ENCODE data around the gene LRRN2.

Gene LRRN2

DNA sequence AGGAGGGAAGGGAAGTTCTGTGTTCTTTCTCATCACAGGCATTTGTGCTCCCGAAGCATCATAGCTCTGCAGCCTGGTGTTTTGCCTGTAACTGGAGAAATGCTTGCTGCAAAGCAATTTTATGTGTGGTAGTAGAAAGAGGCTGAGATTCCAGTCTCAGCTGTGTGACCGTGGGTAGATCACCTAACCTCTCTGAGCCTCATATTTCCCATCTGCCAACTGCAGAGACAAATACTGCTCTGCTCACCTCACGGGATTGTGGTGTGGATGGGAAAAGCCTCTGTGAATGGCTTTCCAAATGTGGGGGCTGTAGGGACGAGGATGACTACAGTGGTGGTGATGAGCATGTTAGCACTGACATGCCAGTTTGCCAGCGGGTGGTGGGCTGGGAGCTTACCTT lies 85.3 kb downstream of the LRRN2 start:
- no peak for DNase-seq (ENCODE audit: low read depth)

DNA sequence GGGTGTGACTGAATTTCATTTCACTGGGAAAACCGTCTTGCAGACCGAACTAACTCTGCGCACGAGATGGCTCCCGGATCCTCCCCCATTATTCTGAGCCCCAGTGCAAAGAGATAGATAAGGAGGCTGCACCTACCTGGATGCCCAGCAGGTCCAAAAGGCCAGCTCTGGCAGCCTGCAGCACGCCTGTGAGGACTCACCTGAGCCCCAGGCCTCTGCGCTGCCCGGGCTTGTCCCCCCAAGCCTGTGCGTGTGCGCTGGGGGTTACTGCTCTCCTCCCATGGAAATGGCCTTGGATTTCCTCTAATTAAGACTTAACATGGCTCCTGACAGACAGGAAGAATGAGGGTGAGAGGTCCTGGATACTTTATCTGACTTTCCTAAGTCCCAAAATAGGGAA lies 85.9 kb downstream of the LRRN2 start:
- no peak for DNase-seq (ENCODE audit: low read depth)

DNA sequence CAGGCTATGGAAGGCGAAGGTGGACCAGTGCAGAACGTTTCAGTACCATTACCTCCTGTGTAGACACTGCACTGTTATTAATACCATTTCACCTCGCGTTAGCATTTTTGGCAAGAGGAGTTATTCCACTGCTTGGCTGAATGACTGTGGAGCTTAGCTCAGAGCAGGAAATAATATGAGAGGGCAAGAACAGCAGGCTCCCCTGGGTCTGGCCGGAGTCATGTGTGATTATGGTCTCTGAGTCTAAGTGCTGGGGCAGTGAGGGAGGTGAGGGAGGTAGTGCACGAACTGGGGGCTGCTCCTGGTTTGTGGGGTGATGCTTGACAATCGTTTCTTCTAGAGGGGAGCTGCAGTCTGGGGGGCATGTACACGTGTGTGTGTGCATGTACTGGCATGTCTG lies 86.4 kb downstream of the LRRN2 start:
- DNase-seq (ENCODE audit: low read depth), result no peak

DNA sequence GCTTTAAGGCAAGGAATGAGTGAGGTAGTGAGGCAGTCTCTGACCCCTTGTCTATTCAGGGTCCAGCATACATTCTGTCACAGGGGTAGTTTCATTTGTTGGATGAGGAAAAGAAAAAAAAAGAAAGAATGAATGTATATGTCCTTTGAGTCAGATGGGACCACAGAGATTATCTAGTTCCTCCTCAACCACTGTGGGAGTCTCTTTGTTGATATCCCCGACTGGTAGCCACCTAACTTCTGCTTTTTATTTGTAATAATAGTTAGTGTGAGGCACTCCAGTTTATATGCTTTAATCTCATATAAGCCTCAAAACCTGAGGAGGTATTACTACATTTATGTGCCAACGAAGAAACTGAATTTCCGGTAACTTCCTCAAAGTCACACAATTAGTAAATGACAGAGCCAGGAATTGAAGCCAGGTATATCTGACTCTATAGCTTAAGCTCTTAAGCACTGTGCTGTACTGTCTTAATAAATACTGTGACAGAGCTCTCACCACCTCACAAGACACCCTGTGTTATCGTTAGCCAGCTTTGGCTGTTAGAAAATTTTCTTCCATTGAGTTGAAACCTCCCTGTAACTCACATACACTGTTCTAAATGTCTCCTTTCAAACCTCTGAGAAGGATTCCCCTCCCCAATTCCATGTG lies 87.1 kb downstream of the LRRN2 start:
- no peak for DNase-seq (ENCODE audit: low read depth)

DNA sequence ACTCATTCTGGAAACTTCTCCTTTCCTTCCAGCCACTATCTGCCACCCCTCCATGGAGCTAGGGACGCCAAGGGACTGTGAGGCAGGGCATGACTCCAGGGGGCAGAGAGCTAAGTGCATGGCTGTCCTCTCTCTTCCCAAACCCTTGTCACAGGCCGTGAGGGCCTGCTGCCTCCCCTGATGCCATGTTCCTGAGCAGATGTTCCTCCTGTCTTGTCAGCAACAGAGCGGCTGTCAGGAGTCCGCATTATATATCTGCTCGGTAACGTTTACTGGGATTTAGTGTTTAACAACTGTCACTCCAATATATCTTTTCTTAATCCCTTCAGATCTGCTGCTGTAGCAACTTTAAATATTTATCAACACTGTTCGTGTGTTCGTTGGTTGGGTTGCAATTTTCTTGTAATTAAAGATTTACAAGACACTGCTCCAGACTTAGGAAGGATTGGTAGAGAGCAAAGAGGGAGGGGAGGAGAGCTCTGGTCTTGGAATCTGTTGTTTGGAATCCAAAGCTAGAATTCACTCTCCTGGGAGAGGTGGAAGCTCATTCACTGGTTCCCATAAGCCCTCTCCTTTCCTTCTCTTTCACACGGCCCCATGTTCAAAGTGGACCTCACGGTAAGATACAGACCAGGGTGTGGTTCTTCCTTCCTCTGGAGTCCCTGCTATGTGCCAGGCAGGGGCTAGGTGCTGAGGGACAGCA lies 93.1 kb downstream of the LRRN2 start:
- DNase-seq (ENCODE audit: low read depth), result no peak

DNA sequence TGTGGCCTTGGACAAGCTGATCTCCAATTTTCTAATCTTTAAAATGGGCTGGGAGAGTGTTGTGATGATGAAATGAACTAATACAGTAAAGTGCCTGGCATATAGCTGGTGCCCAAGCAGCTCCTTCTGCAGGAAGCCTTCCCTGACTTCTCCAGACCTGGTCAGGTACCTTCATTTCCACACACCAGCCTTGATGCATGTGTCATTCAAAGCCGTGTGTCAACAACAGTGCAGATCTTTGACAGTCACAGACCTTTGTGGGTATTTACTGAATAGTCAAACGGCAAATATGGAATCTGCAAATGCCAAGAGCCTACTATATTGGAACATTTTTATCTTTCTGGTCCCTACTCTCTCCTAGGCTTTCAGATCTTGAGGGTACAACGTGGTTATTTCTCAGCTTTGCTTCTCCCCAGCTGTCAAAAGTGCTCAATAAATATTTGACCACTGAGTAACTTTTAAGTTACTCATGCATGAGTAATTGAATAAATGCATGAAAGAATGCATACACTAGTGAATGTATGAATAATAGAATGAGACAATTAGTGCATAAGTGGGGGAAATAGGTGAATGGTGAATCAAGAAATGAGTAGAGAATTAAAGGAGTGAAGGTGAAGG lies 94.0 kb downstream of the LRRN2 start:
- no peak for DNase-seq (ENCODE audit: low read depth)

DNA sequence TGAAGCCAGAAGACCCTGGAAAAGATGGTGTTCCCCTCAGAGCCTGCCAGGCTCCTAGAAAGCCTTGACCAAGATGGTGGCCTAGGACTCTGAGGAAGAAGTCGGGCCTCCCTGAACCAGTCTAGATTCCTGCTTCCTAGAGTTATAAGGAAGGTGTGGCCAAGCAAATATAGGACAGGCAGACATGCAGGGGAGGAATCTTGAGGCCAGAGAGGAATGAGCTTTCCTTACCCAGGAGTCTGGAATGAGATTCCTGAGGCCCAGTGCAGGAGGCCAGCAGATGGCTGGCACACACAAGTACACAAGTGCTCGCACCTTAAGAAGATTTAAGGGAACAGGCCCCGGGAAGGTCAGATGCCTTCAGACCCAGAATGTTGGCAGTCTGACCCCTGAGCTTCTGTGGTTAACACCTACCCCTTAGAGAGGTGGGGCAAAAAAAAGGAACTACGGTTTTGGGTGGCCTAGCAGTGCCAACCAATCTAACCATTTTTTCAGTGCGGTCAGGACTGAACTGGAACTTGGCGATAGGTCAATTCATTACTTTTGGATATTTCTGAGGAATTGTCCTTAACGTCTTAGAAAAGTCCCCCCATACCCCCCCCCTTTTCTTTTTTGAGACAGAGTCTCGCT lies 96.0 kb downstream of the LRRN2 start:
- DNase-seq (ENCODE audit: low read depth), result no peak

DNA sequence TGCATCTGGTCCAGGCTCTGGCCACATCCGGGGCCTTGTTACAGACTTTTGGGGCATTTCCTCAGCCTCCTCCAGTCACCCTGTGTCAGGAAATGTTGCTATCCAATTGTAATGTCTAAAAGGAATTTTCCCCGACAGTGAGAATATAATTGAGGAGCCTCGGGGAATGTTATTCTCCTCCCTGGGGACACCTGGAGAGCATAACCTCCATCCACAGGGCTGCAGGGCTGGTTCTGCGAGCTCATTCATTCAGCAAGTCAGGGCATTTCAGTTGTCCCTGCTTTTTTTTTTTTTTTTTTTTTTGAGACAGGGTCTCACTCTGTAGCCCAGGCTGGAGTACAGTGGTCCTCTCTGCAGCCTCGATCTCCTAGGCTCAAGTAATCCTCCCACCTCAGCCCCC lies 96.7 kb downstream of the LRRN2 start:
- no peak for DNase-seq (ENCODE audit: low read depth)

DNA sequence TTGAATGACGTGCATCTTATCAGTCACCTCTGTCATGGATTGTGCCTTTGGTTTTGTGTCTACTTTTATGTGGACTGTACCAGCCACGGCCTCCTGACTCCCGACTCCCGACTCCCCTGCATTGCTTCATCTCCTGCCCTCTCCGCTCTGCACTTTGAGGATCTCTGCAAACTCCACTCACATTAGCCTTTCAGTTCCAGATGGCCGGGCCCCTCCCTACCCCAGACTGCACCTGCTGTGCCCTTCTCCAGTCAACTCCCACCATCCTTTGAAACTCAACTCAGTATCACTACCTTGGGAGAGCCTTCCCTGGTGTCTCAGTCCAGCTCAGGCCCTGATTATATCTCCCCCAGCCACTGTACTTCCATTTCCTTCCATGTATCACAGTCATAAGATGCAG lies 97.9 kb downstream of the LRRN2 start:
- DNase-seq (ENCODE audit: low read depth), result no peak

DNA sequence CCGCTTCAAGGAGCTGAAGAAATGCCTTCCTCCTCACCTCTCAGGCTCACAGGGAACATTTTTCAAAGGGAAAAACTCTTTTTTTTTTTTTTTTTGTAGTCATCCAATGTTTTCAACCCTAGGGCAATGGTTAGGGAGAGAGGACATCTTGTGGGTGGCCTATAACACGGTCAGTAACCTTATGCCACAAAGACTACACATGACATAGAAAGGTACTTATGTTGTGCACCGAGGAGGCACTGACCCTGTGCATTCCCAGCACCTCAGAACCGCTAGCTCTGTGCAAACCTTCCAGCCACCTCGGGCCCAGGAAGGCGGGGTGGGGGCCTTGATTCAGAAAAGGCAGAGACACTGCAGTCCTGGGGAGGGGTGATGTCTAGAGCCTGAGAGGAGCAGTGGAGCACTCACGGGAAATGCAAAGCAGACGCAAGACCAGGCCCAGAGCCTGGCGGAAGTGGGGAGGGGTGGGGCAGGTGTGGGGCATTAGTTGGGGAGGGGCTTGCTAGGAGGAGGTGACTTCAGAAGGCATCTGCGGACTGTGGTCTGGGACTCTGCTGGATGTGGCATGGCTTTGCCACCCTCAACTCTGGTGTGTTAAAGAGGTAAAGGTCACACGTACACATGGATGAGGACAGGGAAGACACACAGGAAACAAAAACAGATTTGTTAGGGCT lies 100.7 kb downstream of the LRRN2 start:
- DNase-seq (ENCODE audit: low read depth), result no peak

DNA sequence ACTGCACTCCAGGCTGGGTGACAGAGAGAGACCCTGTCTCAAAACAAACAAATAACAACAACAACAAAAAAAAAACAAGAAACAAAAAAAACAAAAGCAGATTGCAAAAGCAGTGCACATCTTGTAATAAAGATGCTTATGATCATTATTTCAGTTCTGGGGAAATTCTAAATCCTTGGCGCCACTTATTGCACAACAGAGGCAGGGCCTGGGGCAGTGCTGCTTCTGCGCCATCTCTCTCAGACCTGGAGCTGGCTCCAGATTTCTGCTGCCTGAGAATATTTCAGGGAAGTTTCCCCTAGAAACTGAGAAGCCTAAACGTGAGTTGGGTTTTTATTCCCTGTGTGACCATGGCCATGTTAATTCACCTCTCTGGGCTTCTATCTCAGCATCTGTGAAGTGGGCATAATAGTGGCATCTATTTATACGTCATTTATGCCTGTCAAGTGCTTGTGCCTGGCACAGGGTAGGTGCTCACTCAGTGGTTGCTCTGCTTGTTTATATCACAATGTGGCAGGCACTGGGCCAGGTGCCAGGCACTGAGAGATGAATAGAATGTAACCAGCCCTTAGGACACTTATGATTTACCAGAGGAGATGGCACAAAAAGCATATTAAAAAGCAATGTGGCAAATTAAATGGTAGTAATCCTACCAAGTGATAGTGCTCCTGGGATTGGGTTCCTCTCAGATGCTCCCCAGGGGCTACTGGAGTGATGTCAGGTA lies 101.5 kb downstream of the LRRN2 start:
- DNase-seq (ENCODE audit: low read depth), result no peak

DNA sequence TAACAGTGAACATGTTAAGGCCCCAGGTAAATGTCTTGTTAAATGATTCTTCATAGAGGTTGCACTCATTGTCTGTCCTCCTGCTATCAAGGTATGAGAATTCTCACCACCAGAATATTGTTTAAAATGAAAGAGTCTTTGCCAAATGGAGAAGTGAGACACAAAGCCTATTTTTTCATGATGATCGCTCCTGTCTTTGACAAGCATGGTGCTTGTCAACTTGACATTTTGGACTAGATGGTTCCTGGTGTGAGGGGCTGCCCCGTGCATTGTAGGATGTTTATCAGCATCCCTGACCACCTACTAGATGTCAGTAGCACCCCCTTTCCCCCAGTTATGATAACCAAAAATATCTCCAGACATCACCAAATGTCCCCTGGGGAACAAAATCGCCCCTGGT lies 103.8 kb downstream of the LRRN2 start:
- DNase-seq (ENCODE audit: low read depth), result no peak

DNA sequence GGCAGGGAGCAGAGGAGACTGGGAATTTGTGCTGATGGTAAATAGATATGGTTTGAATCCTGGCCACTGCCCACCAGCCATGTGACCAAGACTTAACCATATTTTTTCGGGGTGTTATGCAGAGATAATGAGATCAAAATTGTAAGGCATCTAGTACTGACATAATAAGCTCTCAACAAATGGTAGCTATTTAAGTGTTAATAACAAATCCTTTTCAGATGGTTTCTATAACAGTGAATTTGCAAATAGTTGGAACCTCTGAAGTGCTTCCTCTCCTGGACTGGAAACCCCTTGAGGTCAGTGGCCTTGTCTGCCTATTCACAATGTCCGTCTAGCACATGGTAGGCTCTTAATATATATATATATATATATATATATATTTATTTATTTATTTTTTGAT lies 104.7 kb downstream of the LRRN2 start:
- DNase-seq (ENCODE audit: low read depth), result no peak

DNA sequence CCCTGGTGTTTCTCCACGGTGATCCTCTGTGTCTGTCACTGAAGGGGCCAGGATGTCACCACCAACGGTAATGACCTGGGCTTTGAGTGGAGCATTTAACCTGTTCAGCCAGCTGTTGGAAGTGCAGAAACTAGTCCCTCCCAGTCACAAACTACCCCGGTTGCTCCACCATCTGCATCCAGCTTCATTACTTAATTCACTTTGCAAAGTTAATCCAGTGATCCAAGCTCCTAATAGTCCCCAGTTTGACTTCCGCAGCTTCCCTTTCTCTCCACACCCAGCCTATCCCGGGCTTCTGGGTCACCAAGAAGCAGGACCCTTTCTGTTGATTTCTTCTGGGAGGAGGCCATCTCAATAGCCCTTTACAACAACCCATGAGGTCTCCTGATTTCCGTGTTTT lies 105.9 kb downstream of the LRRN2 start:
- DNase-seq (ENCODE audit: low read depth), result no peak

DNA sequence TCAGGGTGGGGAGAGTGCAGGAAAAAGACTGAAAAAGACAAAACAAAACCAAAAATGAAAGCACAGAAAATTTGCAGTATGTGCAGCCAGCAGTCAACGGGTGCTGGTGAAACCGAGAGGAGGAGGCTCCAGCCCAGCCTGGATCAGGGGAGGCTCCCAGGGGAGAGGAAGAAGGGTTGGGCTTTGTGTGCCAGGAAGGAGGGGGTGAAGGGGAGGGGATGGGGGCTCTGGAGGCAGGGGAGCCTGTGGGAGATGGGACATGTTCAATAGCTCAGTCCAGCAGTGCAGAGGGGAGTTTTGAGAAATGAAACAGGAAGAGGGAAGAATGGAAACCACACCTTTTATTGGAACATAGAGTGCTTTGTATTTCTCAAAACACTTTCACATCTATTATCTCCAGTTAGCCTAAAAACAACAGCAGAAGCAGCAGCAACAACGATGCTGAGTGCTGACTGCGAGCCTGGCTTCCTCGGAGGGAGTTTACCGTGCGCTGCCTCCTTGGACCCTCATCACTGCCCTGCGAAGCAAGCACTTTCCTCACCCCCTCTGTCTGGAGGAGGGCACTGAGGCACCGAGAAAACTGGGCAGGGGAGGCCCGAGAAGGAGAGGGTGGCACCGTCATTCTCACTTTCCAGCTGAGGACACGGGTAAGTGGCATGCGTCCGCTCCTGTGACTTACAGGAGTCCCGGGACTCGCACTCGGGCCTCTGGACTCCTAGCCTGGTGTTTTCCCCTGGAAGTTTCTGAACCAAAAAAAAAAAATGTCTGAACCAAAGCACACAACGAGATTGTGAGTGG lies 106.5 kb downstream of the LRRN2 start:
- DNase-seq (ENCODE audit: low read depth), result no peak

DNA sequence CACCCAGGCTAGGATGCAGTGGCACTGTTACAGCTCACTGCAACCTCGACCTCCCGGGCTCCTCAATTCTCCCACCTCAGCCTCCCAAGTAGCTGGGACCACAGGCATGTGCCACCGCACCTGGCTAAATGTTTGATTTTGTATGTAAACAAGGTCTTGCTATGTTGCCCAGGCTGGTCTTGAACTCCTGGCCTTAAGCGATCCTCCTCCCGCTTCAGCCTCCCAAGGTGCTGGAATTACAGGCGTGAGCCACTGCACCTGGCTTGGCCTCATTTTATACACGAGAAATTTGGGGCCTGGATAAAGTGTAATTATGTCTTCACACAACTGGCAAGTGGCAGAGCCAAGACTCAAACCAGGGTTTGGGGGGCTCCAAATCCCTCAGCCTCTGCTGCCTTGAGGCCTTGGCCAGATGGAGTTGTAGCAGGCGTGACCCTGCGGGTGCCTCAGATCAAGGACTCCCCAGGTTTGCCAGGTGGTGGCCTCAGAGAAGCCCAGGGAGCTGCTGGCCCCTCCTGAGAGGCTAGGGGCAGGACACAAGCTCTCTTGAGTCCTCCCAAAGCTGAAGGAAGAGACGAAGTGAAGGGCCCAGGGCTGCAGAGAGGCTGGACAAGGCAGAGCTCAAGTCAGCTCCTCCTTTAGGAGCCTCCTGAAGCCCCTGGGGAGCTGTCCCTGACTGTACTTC lies 107.6 kb downstream of the LRRN2 start:
- DNase-seq (ENCODE audit: low read depth), result no peak

DNA sequence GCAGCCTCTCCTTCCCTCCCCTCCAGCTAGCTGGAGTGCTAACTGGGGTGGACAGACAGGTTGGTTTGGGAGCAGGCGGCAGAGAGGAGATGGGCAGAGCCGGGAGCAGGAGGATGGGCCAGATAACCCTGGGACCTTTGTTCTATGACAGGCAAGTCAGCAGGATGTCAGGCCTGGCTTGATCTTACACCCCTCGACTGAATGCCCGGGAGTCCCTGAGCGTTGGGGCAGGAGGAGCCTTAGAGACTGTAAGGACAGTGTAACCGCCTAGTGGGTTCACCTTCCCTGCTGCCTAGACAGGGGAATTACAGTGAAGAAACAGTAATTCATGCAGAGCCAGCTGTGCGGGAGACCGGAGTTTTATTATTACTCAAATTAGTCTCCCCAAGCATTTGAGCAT lies 109.1 kb downstream of the LRRN2 start:
- no peak for DNase-seq (ENCODE audit: low read depth)

DNA sequence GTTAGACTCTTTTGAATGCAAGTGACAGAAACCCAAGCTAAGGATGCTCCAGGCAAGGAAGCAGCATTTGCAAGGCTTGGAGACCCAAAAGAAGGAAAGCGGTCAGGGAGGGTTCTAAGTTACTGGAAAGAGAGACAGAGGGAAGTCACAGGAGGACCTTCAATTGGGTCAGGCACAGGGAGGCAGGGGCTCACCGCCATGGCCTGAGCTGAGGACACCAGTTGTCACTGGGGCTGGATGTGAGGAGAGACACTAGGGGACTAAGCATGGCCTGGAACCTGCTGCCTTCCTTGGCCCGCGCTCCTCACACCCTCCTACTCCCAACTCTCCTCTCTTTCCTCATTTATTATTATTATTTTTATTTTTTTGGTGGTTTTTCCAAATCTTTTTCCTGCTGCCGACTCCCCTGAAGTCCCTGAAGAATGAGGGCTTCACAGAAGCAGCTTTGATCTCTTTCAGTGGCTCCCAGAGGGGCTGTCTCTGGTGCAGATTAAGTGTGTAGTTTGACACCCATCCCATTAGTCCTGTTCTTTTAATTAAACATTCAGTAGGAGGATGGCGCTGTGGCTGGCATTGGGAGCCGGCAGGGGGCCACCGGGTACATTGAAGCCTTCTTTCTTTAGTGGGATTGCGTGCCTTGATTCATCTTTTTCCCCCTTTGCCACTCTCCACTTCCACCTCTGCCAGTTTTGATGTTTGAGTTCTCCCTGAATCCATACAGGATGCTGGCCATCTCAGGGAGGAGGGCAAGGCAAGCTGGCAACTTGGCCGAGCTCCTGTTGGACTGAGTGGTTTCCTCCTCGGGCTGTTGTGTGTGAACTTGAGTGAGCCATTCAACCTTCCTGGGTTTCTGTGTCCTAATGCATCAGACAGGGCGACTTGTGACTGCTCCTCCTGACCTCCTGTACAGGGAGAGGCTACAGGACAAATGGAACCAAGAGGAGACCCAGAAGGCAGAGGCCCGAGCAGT lies 110.0 kb downstream of the LRRN2 start:
- DNase-seq (ENCODE audit: low read depth), result no peak

DNA sequence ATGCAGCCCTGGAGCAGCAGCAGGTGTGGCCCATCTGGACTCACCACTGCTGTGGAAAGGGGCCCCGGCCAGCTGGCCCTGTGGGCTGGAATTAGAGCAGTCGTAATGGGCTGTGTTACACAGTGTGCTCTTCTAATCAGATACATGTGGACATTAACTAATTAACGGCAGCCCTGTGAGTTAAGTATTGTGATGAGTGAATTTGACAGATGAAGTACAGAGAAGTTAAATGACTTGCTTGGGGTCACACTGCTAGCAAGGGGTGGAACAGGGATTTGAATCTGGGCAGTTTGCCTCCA lies 110.7 kb downstream of the LRRN2 start:
- no peak for DNase-seq (ENCODE audit: low read depth)

Measured in stimulated activated CD8-positive, alpha-beta memory T cell treated with anti-CD3 and anti-CD28 coated beads, Interleukin-4, amount 100 ng/mL, for 24 hours (primary cell).